ENCODE results near the gene CFL1. TPM values are rescaled to one million over a fixed set of nuclear protein-coding genes. Genes with fewer than 3 reads are reported as not detected.

The CFL1 gene
- total and polyA plus RNA-seq, 10 of the 15 experiments (the other 5 are each of a cell fraction or from before 2014, with no cell fraction given): 164 to 2,994 (median 1,500) TPM

DNA sequence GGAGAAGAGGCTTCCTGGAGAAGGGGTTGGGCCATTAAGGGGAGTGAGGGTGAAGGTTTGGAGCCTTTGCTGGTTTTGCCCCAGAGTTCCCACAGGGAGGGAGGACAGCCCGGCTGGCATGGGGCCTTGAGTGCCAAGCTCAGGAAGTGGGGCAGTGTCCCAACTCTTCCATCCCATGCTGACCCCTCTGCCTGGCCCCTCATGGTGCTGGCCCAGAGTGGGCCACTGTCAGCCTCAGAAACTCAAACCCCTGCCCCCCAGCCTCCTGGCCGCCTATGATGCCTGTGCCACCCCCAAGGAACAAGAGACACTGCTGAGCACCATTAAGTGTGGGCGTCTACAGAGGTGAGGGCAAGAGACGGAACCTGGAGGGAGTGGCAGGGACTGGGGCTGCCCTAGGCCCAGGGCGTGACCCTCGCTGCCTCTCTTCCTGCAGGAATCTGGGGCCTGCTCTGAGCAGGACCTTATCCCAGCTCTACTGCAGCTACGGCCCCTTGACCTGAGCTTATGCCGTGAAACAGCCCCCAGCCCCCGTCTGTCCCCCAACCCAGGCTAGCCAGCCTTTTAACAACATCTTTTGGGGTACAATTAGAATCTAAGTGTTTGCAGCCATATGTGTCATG is 7.7 kb upstream of the CFL1 start:
- H3K4me3 ChIP-seq: no peak overlapping the region
- no peaks in the 10 kb centered on the region; the same call in 1 of the 2 replicates for H4K20me1 ChIP-seq (ENCODE audit: control insufficient read depth, insufficient read depth)
- H3K27ac ChIP-seq (ENCODE audit: control insufficient read depth, insufficient read depth): no peak overlapping the region
- H3K9me3 ChIP-seq (replicated peaks; ENCODE audit: control insufficient read depth, insufficient read depth, low read length): no peaks in the 10 kb centered on the region
- POLR2A ChIA-PET: no interaction called here
- DNase-seq (ENCODE audit: low read depth, low spot score) (no peak), ATAC-seq (no peak), FAIRE-seq (no peak)
- no peak overlapping the region for H3K9ac ChIP-seq (ENCODE audit: control insufficient read depth, insufficient read depth, low read length)
- in situ Hi-C loops (cut with MboI): loop anchor here (25.0 kb wide), 1 partner anchor 1628 kb away; the partner anchor contains the start of genes DNAJC4, FKBP2, NUDT22 and PPP1R14B
- peaks cover 17% of the 10 kb centered on the region for H3K4me1 ChIP-seq (ENCODE audit: control insufficient read depth, insufficient read depth, low read length)
- H3K4me2 ChIP-seq (ENCODE audit: control insufficient read depth, insufficient read depth): no peak overlapping the region
- CTCF ChIA-PET: interaction anchor here (1.6 kb wide), 1 partner anchor 24 kb away, joined by 3 read pairs; no protein-coding TSS in a partner anchor
- peaks cover 20% of the 10 kb centered on the region for H3K79me2 ChIP-seq (ENCODE audit: control insufficient read depth, insufficient read depth, low read length)
- no TSS peak for BruUV-seq (replicated peaks)
- TF ChIP-seq, protein P1, sequence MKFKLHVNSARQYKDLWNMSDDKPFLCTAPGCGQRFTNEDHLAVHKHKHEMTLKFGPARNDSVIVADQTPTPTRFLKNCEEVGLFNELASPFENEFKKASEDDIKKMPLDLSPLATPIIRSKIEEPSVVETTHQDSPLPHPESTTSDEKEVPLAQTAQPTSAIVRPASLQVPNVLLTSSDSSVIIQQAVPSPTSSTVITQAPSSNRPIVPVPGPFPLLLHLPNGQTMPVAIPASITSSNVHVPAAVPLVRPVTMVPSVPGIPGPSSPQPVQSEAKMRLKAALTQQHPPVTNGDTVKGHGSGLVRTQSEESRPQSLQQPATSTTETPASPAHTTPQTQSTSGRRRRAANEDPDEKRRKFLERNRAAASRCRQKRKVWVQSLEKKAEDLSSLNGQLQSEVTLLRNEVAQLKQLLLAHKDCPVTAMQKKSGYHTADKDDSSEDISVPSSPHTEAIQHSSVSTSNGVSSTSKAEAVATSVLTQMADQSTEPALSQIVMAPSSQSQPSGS (IDR thresholded peaks at IDR 0.05; ENCODE audit: low read length): no peak
- TF ChIP-seq CBX5 (IDR thresholded peaks at IDR 0.05; ENCODE audit: low read depth): no peak
- TF ChIP-seq POLR2A (IDR thresholded peaks at IDR 0.05; ENCODE audit: low read depth, low read length): peak; percentile 14; the same call in 1 of the 2 replicates
- TF ChIP-seq SPI1 (IDR thresholded peaks at IDR 0.05; ENCODE audit: borderline replicate concordance, insufficient read depth, low read depth, low read length): no peak
- peak; percentile 27 for TF ChIP-seq POLR2AphosphoS5 (IDR thresholded peaks at IDR 0.05; ENCODE audit: low read length)
- no peak for TF ChIP-seq ATF7 (IDR thresholded peaks at IDR 0.05; ENCODE audit: low read depth)
- TF ChIP-seq BACH1 (IDR thresholded peaks at IDR 0.05; ENCODE audit: borderline replicate concordance): no peak
- TF ChIP-seq, protein P2, sequence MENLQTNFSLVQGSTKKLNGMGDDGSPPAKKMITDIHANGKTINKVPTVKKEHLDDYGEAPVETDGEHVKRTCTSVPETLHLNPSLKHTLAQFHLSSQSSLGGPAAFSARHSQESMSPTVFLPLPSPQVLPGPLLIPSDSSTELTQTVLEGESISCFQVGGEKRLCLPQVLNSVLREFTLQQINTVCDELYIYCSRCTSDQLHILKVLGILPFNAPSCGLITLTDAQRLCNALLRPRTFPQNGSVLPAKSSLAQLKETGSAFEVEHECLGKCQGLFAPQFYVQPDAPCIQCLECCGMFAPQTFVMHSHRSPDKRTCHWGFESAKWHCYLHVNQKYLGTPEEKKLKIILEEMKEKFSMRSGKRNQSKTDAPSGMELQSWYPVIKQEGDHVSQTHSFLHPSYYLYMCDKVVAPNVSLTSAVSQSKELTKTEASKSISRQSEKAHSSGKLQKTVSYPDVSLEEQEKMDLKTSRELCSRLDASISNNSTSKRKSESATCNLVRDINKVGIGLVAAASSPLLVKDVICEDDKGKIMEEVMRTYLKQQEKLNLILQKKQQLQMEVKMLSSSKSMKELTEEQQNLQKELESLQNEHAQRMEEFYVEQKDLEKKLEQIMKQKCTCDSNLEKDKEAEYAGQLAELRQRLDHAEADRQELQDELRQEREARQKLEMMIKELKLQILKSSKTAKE (IDR thresholded peaks at IDR 0.05; ENCODE audit: low read depth, poor library complexity, severe bottlenecking): no peak
- TF ChIP-seq, protein P3, sequence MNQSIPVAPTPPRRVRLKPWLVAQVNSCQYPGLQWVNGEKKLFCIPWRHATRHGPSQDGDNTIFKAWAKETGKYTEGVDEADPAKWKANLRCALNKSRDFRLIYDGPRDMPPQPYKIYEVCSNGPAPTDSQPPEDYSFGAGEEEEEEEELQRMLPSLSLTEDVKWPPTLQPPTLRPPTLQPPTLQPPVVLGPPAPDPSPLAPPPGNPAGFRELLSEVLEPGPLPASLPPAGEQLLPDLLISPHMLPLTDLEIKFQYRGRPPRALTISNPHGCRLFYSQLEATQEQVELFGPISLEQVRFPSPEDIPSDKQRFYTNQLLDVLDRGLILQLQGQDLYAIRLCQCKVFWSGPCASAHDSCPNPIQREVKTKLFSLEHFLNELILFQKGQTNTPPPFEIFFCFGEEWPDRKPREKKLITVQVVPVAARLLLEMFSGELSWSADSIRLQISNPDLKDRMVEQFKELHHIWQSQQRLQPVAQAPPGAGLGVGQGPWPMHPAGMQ (IDR thresholded peaks at IDR 0.05; ENCODE audit: borderline replicate concordance): no peak
- TF ChIP-seq, protein P4, sequence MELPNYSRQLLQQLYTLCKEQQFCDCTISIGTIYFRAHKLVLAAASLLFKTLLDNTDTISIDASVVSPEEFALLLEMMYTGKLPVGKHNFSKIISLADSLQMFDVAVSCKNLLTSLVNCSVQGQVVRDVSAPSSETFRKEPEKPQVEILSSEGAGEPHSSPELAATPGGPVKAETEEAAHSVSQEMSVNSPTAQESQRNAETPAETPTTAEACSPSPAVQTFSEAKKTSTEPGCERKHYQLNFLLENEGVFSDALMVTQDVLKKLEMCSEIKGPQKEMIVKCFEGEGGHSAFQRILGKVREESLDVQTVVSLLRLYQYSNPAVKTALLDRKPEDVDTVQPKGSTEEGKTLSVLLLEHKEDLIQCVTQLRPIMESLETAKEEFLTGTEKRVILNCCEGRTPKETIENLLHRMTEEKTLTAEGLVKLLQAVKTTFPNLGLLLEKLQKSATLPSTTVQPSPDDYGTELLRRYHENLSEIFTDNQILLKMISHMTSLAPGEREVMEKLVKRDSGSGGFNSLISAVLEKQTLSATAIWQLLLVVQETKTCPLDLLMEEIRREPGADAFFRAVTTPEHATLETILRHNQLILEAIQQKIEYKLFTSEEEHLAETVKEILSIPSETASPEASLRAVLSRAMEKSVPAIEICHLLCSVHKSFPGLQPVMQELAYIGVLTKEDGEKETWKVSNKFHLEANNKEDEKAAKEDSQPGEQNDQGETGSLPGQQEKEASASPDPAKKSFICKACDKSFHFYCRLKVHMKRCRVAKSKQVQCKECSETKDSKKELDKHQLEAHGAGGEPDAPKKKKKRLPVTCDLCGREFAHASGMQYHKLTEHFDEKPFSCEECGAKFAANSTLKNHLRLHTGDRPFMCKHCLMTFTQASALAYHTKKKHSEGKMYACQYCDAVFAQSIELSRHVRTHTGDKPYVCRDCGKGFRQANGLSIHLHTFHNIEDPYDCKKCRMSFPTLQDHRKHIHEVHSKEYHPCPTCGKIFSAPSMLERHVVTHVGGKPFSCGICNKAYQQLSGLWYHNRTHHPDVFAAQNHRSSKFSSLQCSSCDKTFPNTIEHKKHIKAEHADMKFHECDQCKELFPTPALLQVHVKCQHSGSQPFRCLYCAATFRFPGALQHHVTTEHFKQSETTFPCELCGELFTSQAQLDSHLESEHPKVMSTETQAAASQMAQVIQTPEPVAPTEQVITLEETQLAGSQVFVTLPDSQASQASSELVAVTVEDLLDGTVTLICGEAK (IDR thresholded peaks at IDR 0.05; ENCODE audit: borderline replicate concordance): no peak
- TF ChIP-seq YY1 (IDR thresholded peaks at IDR 0.05; ENCODE audit: low read depth, low read length): no peak
- TF ChIP-seq EGR1 (IDR thresholded peaks at IDR 0.05; ENCODE audit: borderline replicate concordance in 1 of 2, low read depth in 2 of 2, low read length in 2 of 2): no peak
- SMC1A ChIA-PET (ENCODE audit: uncharacterized antibody, unreplicated experiment): no interaction called here
- H3K27me3 ChIP-seq (replicated peaks in 1 of 2; ENCODE audit: control insufficient read depth in 2 of 2, insufficient read depth in 2 of 2, low read length in 1 of 2): no peaks in the 10 kb centered on the region
- WGBS (ENCODE audit: insufficient coverage, insufficient replicate concordance, low lambda C conversion rate, missing lambda C conversion rate): 91% methylated on average over 9 of the region's 9 CpGs
- RAD21 ChIA-PET (ENCODE audit: unreplicated experiment): no interaction called here
- H3K36me3 ChIP-seq (ENCODE audit: control insufficient read depth in 2 of 2, insufficient read depth in 2 of 2, low read length in 1 of 2): peaks cover 23 to 38% of the 10 kb centered on the region in 2 experiments
- intact Hi-C loops (cut with micrococcal nuclease; ENCODE audit: unreplicated experiment): no loop called here
- no peak overlapping the region for H2AFZ ChIP-seq (ENCODE audit: control insufficient read depth, low read depth, low read length)

Measured in GM12878 (cell line).